Neuronal stem cell (in vitro differentiated cells): ENCODE measurements around the gene POLD1.

Experiments
- DNase-seq: peaks from one replicate; pipeline ENCODE4 v3.0.0-alpha.2; 2013; ENCODE audit warnings: low spot score
- H2AFZ ChIP-seq: one replicate; pipeline ENCODE4 v1.6.1; 2013; ENCODE audit warnings: mild to moderate bottlenecking, low read length, inconsistent platforms
- H2AK5ac ChIP-seq: 2 replicates; pipeline ENCODE4 v1.6.1; 2013; ENCODE audit warnings: low read depth, mild to moderate bottlenecking, inconsistent platforms, low read length, moderate library complexity, mixed read lengths
- H2BK120ac ChIP-seq: 2 replicates; pipeline ENCODE4 v1.6.1; 2013; ENCODE audit warnings: low read depth, mild to moderate bottlenecking, inconsistent platforms, low read length, moderate library complexity, mixed read lengths
- H2BK12ac ChIP-seq: one replicate; pipeline ENCODE4 v1.6.1; 2013; ENCODE audit warnings: low read length, inconsistent platforms
- H2BK15ac ChIP-seq: 2 replicates; pipeline ENCODE4 v1.6.1; 2013; ENCODE audit warnings: mild to moderate bottlenecking, low read length, inconsistent platforms, mixed read lengths
- H2BK5ac ChIP-seq: one replicate; pipeline ENCODE4 v1.6.1; 2013; ENCODE audit warnings: inconsistent platforms, mild to moderate bottlenecking, low read length, moderate library complexity
- H3K14ac ChIP-seq: one replicate; pipeline ENCODE4 v1.6.1; 2013; ENCODE audit warnings: low read length, inconsistent platforms
- H3K18ac ChIP-seq: 2 replicates; pipeline ENCODE4 v1.6.1; 2013; ENCODE audit warnings: low read length, inconsistent platforms
- H3K23ac ChIP-seq: 2 replicates; pipeline ENCODE4 v1.6.1; 2013; ENCODE audit warnings: low read depth, mild to moderate bottlenecking, mixed read lengths, low read length, inconsistent platforms; ENCODE audit not compliant: poor library complexity
- H3K27ac ChIP-seq: replicated peaks from 3 replicates; pipeline ENCODE4 v1.5.1; 2013; ENCODE audit warnings: low read length, inconsistent platforms
- H3K27me3 ChIP-seq, 3 experiments: 2 replicates each; pipeline ENCODE4 v1.6.1; 2013; ENCODE audit warnings: low read length in 3 of 3, mild to moderate bottlenecking in 2 of 3, inconsistent platforms in 1 of 3, low read depth in 1 of 3, mixed read lengths in 1 of 3, moderate library complexity in 1 of 3; ENCODE audit not compliant: control insufficient read depth in 3 of 3, insufficient read depth in 3 of 3
- H3K36me3 ChIP-seq, 2 donors: replicated peaks in 1 of 2; 2 replicates each; pipeline ENCODE4 v1.6.1; 2013; ENCODE audit warnings: low read length in 2 of 2; ENCODE audit not compliant: control insufficient read depth in 2 of 2, insufficient read depth in 2 of 2
- H3K4ac ChIP-seq: 2 replicates; pipeline ENCODE4 v1.6.1; 2013; ENCODE audit warnings: inconsistent platforms, mild to moderate bottlenecking, low read length, moderate library complexity
- H3K4me1 ChIP-seq, 2 donors: 1 replicate in 1 of 2; 2 replicates in 1 of 2; pipeline ENCODE4 v1.6.1; 2013; ENCODE audit warnings: low read length in 2 of 2, low read depth in 1 of 2; ENCODE audit not compliant: control insufficient read depth in 2 of 2, insufficient read depth in 1 of 2
- H3K4me2 ChIP-seq: one replicate; pipeline ENCODE4 v1.6.1; 2013; ENCODE audit warnings: mild to moderate bottlenecking, low read length, inconsistent platforms; ENCODE audit not compliant: insufficient read depth, poor library complexity, severe bottlenecking
- H3K4me3 ChIP-seq, 2 donors: 2 replicates each; pipeline ENCODE4 v1.5.1; 2013; ENCODE audit warnings: low read length in 2 of 2, mild to moderate bottlenecking in 2 of 2, inconsistent platforms in 1 of 2, moderate library complexity in 1 of 2
- H3K79me1 ChIP-seq: one replicate; pipeline ENCODE4 v1.6.1; 2013; ENCODE audit warnings: low read depth, mild to moderate bottlenecking, inconsistent platforms, low read length, moderate library complexity
- H3K9ac ChIP-seq: one replicate; pipeline ENCODE4 v1.6.1; 2013; ENCODE audit warnings: mild to moderate bottlenecking, low read depth, low read length, inconsistent platforms; ENCODE audit not compliant: poor library complexity
- H3K9me3 ChIP-seq, 2 donors: replicated peaks in 1 of 2; 2 replicates each; pipeline versions ENCODE3 to v1.6.1; 2013; ENCODE audit warnings: low read length in 2 of 2, mild to moderate bottlenecking in 2 of 2, inconsistent platforms in 1 of 2, low read depth in 1 of 2, mixed read lengths in 1 of 2, moderate library complexity in 1 of 2; ENCODE audit not compliant: control insufficient read depth in 2 of 2, insufficient read depth in 1 of 2
- H4K8ac ChIP-seq: one replicate; pipeline ENCODE4 v1.6.1; 2013; ENCODE audit warnings: low read depth, mild to moderate bottlenecking, inconsistent platforms, low read length, moderate library complexity
- H4K91ac ChIP-seq: one replicate; pipeline ENCODE4 v1.6.1; 2013; ENCODE audit warnings: low read length, low read depth, mild to moderate bottlenecking, inconsistent platforms; ENCODE audit not compliant: poor library complexity
- WGBS, 2 donors: extraction: QIAGEN DNeasy Blood & Tissue Kit; methylation state at CpG; one replicate each; pipeline ENCODE4 v1.1.7; 2013; ENCODE audit warnings: missing lambda C conversion rate in 2 of 2, mixed read lengths in 1 of 2; ENCODE audit not compliant: insufficient read length in 2 of 2, insufficient replicate concordance in 1 of 2; ENCODE audit errors: extremely low coverage in 2 of 2; 5-methylcytosine and 5-hydroxymethylcytosine counted together

POLD1 gene

GRCh38 chr19:50423279-50424113, 39.3 kb downstream of the POLD1 start:
- Histone ChIP-seq H3K18ac (peak overlapping the region; percentile 44), H3K36me3 (no peaks in the 10 kb centered on the region), H3K27me3 (peaks cover 5 to 26% (median 10%) of the 10 kb centered on the region in 3 experiments), H3K9me3 (peaks cover 0 to 2% of the 10 kb centered on the region in 2 donors), H3K23ac (no peak overlapping the region), H2AK5ac (peak overlapping the region; percentile 83), H2BK5ac (no peak overlapping the region), H2BK12ac (no peak overlapping the region), H3K4me2 (no peak overlapping the region), H3K27ac (no peak overlapping the region), H2BK15ac (peak overlapping the region; percentile 71), H3K4me1 (peaks cover 5 to 7% of the 10 kb centered on the region in 2 donors), H4K8ac (peak overlapping the region; percentile 43), H2BK120ac (no peak overlapping the region), H3K4me3 (no peak overlapping the region), H4K91ac (no peak overlapping the region), H3K14ac (no peak overlapping the region), H3K4ac (no peak overlapping the region), H2AFZ (no peak overlapping the region), H3K9ac (no peak overlapping the region), H3K79me1 (no peaks in the 10 kb centered on the region)
- WGBS, 2 donors = no CpG with 5 or more reads among the region's 22 CpGs
- DNase-seq = no peak

- Histone ChIP-seq H3K27me3 (peaks cover 0 to 22% (median 17%) of the 10 kb centered on the region in 3 experiments), H3K4me1 (peaks cover 0 to 2% of the 10 kb centered on the region in 2 donors), H3K23ac (no peak overlapping the region), H2BK12ac (no peak overlapping the region), H3K4me3 (no peak overlapping the region), H3K4ac (no peak overlapping the region), H3K4me2 (no peak overlapping the region), H3K36me3 (no peaks in the 10 kb centered on the region), H2BK15ac (no peak overlapping the region), H3K14ac (no peak overlapping the region), H3K79me1 (no peaks in the 10 kb centered on the region), H4K91ac (no peak overlapping the region), H3K18ac (no peak overlapping the region), H3K9me3 (peaks cover 0 to 2% of the 10 kb centered on the region in 2 donors), H2AK5ac (no peak overlapping the region), H4K8ac (no peak overlapping the region), H3K27ac (no peak overlapping the region), H2AFZ (no peak overlapping the region), H2BK120ac (no peak overlapping the region), H3K9ac (no peak overlapping the region), H2BK5ac (no peak overlapping the region)
- DNase-seq = no peak
- no CpG with 5 or more reads among the region's 7 CpGs for WGBS, 2 donors
Observed at GRCh38 chr19:50425581-50425980, 41.4 kb downstream of the POLD1 start.

GRCh38 chr19:50427318-50427925, 43.3 kb downstream of the POLD1 start:
- H3K9me3 ChIP-seq = peaks cover 0 to 2% of the 10 kb centered on the region in 2 donors
- no peaks in the 10 kb centered on the region for H3K36me3 ChIP-seq
- peaks cover 7 to 9% of the 10 kb centered on the region in 2 donors for H3K4me1 ChIP-seq
- no peak for DNase-seq
- H3K23ac ChIP-seq = peak overlapping the region; percentile 80
- H2BK5ac ChIP-seq = peak overlapping the region; percentile 13
- H3K18ac ChIP-seq = peak overlapping the region; percentile 80
- H4K8ac ChIP-seq = no peak overlapping the region
- H3K4me2 ChIP-seq = no peak overlapping the region
- H3K4me3 ChIP-seq = no peak overlapping the region
- WGBS, 2 donors = no CpG with 5 or more reads among the region's 26 CpGs
- no peak overlapping the region for H3K27ac ChIP-seq
- no peak overlapping the region for H3K9ac ChIP-seq
- H3K4ac ChIP-seq = no peak overlapping the region
- no peak overlapping the region for H2AK5ac ChIP-seq
- no peak overlapping the region for H3K14ac ChIP-seq
- H3K79me1 ChIP-seq = no peaks in the 10 kb centered on the region
- peak overlapping the region; percentile 88 for H2AFZ ChIP-seq
- H3K27me3 ChIP-seq = peaks cover 0 to 25% (median 24%) of the 10 kb centered on the region in 3 experiments
- H2BK12ac ChIP-seq = no peak overlapping the region
- no peak overlapping the region for H4K91ac ChIP-seq
- H2BK15ac ChIP-seq = no peak overlapping the region
- no peak overlapping the region for H2BK120ac ChIP-seq

- H2BK12ac ChIP-seq = no peak overlapping the region
- H3K23ac ChIP-seq = peak overlapping the region; percentile 80
- no peaks in the 10 kb centered on the region for H3K79me1 ChIP-seq
- H3K14ac ChIP-seq = peak overlapping the region; percentile 38
- peak overlapping the region; percentile 33 for H3K4me2 ChIP-seq
- H3K9me3 ChIP-seq = peaks cover 0 to 2% of the 10 kb centered on the region in 2 donors
- peak overlapping the region; percentile 88 for H2AFZ ChIP-seq
- peak overlapping the region; percentile 60 for H3K9ac ChIP-seq
- no peak overlapping the region for H4K91ac ChIP-seq
- H2BK120ac ChIP-seq = no peak overlapping the region
- H3K4ac ChIP-seq = no peak overlapping the region
- H3K18ac ChIP-seq = peak overlapping the region; percentile 80
- no peak overlapping the region for H4K8ac ChIP-seq
- H3K36me3 ChIP-seq = no peaks in the 10 kb centered on the region
- H3K4me3 ChIP-seq = peak overlapping the region in 1 of 2 donors; percentile 53
- no peak for DNase-seq
- H3K4me1 ChIP-seq = peaks cover 13 to 15% of the 10 kb centered on the region in 2 donors
- peak overlapping the region; percentile 13 for H2BK5ac ChIP-seq
- H2BK15ac ChIP-seq = peak overlapping the region; percentile 94
- no peak overlapping the region for H2AK5ac ChIP-seq
- H3K27ac ChIP-seq = no peak overlapping the region
- WGBS, 2 donors = no CpG with 5 or more reads among the region's 38 CpGs
- peaks cover 0 to 30% (median 28%) of the 10 kb centered on the region in 3 experiments for H3K27me3 ChIP-seq
Observed at GRCh38 chr19:50427997-50428425, 43.9 kb downstream of the POLD1 start.
